Choroid plexus epithelial cell (primary cell): ENCODE data around the gene POLD4.

Experiments
- DNase-seq: peaks from one replicate; pipeline ENCODE4 v3.0.0-alpha.2; 2010; ENCODE audit warnings: low read depth
- H3K4me3 ChIP-seq: 2 replicates; pipeline ENCODE4 v1.5.1; 2011; ENCODE audit warnings: low read depth, mild to moderate bottlenecking, control low read depth, low read length, moderate library complexity
- TF ChIP-seq, protein P1 (sequence below): conservative IDR thresholded peaks from 2 replicates; pipeline ENCODE4 v1.5.1; 2011; ENCODE audit warnings: low read depth, mild to moderate bottlenecking, control low read depth, inconsistent platforms, low read length, moderate library complexity

Gene POLD4

DNA sequence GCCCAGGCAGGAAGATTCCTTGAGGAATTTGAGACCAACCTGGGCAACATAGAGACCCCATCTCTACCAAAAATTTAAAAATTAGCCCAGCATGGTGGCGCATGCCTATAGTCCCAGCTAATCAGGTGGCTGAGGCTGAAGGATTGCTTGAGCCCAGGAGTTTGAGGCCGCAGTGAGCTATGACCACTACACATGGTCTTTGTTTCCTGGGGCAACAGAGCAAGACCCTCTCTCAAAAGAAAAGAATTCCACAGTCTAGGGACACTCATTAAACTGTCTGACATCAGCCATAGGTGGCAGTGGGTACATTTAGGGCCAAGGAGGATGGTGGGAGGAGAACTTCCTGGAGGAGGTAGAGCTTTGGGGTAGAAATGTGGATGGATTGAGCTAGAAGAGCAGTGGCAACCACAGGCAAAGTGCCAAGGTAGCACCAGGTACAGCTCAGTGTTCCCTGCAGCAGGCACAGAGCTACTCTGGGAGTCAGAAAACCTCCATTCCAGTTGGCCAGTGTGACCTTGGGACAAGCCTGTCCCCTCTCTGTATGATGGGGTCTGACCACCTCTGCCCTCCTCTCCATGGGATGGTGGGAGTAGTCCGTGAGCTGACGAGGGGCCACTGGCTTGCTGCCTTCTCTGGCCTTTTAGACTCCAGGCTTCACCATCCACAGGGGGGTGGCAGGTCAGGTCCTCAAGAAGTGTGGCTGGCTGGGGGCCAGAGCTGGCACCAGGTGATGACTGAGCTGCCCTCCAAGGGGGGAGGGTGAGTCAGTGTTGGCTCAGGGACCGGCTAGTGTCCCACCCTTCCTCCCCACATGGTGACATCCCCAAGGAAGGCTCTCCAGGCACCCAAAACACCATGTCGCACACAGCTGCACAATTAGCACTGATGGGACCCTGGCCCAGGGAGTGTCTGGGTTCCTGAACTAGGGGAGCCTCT is 23.8 kb upstream of the POLD4 start:
- TF ChIP-seq, protein P1, sequence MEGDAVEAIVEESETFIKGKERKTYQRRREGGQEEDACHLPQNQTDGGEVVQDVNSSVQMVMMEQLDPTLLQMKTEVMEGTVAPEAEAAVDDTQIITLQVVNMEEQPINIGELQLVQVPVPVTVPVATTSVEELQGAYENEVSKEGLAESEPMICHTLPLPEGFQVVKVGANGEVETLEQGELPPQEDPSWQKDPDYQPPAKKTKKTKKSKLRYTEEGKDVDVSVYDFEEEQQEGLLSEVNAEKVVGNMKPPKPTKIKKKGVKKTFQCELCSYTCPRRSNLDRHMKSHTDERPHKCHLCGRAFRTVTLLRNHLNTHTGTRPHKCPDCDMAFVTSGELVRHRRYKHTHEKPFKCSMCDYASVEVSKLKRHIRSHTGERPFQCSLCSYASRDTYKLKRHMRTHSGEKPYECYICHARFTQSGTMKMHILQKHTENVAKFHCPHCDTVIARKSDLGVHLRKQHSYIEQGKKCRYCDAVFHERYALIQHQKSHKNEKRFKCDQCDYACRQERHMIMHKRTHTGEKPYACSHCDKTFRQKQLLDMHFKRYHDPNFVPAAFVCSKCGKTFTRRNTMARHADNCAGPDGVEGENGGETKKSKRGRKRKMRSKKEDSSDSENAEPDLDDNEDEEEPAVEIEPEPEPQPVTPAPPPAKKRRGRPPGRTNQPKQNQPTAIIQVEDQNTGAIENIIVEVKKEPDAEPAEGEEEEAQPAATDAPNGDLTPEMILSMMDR, result no peak
- no peak for DNase-seq
- H3K4me3 ChIP-seq, result no peak overlapping the region

DNA sequence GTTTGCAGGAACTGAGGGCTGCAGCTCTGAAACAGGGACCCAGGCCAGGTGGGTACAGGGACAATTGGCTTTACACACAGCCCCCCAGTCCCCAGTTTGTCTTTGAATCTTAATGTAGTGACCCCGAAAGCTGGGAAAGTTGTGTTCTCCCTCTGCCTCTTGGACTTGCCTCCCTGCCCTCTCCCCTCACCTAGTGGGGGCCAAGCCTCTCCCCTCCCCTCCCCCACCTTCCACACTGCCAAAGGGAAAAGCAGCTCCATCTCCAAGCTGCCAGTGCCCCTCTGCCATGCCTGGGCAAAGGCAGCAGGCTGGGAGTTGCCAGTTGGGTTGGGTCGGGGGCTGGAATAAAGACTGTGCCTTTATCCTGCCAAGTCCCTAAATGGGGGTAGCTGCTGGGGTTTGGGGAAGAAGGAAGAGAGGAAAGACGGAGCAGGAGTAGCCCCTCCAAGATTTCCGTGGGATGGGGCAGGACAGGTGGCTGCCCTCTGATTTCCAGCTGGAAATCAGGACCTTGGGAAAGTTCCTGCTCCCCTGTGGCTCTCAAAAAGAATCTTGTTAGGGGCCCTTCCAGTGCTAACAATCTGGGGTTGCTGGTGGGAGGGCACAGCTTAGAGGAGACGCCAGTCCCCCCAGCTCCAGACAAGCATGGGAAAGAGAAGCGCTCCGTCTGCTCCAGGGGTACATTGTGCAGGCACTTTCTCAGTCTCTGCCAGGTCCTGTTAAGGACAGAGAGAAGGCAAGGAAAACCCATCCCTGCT is 22.9 kb upstream of the POLD4 start:
- TF ChIP-seq, protein P1, result no peak
- no peak overlapping the region for H3K4me3 ChIP-seq
- DNase-seq, result no peak

DNA sequence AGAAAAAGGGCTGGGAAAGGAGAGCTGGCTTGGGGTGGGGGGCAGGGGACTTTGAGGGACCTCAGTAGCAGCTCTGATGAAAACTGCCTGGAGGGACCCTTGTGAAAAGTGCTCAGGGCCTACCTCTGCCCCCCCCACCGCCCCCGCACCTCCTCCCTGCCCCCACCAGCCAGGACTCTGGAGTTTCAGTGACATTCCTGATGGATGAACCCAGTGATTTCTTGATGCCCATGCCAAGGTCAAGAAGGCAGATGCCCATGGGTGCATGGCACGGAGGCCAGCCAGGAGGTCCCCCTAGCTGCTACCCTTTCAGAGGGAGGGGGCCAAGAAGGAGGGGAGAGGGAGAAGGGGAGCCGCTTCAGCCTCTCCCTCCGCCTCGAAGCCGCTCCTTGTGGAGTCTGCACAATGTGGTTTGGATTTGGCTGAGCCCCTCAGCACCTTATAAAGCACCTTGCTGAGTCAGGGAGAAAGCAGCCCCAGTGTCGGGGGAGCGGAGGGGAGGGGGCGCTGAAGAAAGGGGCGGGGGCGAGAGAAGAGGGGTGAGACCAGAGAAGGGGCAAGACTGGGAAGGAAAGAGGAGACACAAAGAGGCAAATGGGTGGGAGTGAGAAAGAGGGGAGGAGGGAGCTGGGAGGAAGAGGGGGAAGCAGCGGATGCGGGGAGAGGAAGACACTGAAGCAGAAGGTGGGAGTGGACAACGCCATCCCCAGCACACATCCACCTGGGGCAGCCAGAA is 22.1 kb upstream of the POLD4 start:
- no peak for DNase-seq
- H3K4me3 ChIP-seq, result no peak overlapping the region
- TF ChIP-seq, protein P1, result no peak

DNA sequence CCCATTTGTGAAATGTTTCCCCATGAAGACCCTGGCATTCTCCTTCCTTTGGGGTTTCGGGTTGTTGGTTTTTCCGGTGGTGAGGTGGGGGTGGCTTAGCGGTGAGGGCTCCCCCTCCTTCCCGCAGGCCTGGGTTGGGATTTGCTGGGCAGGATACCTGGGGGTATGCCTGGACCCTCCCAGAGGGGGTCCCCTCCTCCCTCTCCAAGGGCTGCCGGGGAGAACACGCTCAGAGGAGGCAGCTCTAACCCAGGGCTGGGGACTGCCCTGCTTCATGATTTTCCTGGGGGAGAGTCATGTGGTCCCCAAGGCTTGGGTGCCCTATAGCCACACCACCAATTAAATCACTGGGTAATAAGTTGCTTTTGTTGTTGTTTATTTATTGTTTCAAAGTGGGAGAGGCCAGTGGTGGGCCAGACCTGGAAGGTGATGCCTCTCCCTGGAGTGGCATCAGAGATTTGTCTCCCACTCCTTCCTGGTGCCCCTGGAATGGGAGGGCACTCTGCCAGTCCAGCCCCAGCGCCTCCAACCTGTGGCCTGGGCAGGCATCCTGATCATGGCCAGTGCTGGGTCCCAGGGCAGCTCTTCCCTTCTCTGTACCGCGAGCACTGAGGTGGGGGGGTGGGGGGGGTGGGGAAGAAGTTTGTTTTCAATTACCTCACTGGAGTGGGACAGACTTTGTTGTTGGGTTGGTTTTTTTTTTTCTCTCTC is 21.4 kb upstream of the POLD4 start:
- TF ChIP-seq, protein P1, result no peak
- H3K4me3 ChIP-seq, result peak overlapping the region; percentile 2
- DNase-seq, result no peak

DNA sequence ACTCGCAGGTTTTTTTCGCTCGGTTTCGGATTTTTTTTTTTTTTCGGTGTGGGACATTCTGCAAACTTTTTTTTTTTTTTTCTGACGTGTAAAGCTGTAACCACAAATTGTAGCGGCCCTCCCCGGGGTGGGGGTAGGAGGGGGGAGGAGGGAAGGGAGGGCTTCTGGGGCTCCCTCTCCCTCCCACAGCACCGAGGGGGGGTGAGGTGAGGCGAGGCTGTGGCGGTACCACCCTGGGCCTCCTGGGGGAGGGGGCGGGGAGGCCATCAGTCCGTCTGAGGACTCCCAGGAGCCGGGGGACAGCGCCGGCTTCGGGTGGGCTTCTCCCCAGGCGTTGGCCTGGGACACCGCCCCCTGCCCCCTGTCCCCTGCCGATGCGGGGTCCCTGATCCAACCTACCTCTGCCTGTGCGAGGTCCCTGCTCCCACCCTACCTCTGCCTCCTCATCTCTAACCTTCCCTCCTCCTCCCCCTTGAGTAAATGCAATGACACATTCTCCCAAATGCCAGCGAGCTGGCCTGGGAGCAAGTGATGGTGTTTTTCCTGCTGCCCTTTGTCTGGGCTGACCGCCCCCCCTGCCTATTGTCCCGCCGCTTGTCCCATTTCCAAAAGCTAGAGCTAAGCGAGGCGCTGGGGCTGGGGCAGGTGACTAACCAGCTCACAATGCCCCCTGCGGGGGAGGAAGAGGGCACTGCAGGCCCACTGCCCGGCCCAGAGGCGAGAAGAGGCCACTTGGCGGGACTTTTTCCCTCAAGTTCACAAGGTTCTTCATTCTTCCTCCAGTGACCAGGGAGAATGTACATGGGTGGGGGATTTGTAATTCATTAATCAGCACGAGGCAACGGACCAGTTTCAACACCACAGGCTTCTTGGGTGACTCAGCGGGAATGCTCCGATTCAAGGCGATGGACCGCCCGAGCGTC is 20.6 kb upstream of the POLD4 start:
- peak overlapping the region; percentile 67 for H3K4me3 ChIP-seq
- TF ChIP-seq, protein P1, result peak; percentile 41
- peak; percentile 94 for DNase-seq
